Activated T-cell treated with anti-CD3 and anti-CD28 coated beads for 4 hours (primary cell): ENCODE data around the gene SSU72.

Source experiments
- DNase-seq: peaks from one replicate; pipeline ENCODE4 v3.0.0-alpha.2; 2020

Gene SSU72

GRCh38 chr1:1574721-1575537 lies at the start of gene SSU72:
TSS of gene SSU72 (minus strand) at chr1:1574863. CDS start at chr1:1574557, 306 bp downstream.
- DNase-seq = peak; percentile 90

- no peak for DNase-seq
These were observed 49.2 kb upstream of the SSU72 start for GRCh38 chr1:1623631-1624442.

- no peak for DNase-seq
These were observed 48.5 kb upstream of the SSU72 start for GRCh38 chr1:1623181-1623630.

GRCh38 chr1:1622788-1623094 lies 48.1 kb upstream of the SSU72 start:
- DNase-seq = no peak

GRCh38 chr1:1622010-1622787 lies 47.5 kb upstream of the SSU72 start:
- DNase-seq = no peak

GRCh38 chr1:1621173-1622009 lies 46.7 kb upstream of the SSU72 start:
- DNase-seq = no peak

GRCh38 chr1:1620433-1621139 lies 45.9 kb upstream of the SSU72 start:
- DNase-seq = no peak

GRCh38 chr1:1619917-1620361 lies 45.3 kb upstream of the SSU72 start:
- no peak for DNase-seq

- DNase-seq = no peak
These were observed 43.9 kb upstream of the SSU72 start for GRCh38 chr1:1618396-1619068.

- no peak for DNase-seq
These were observed 43.3 kb upstream of the SSU72 start for GRCh38 chr1:1617925-1618324.

- no peak for DNase-seq
These were observed 42.9 kb upstream of the SSU72 start for GRCh38 chr1:1617516-1617915.

GRCh38 chr1:1616838-1617237 lies 42.2 kb upstream of the SSU72 start:
- no peak for DNase-seq

GRCh38 chr1:1616045-1616790 lies 41.6 kb upstream of the SSU72 start:
- DNase-seq = no peak

GRCh38 chr1:1615256-1616044 lies 40.8 kb upstream of the SSU72 start, which contains the start of gene MIB2:
TSS of gene MIB2 (plus strand) at chr1:1615500. CDS start at chr1:1623453, 7,953 bp downstream.
- DNase-seq = peak; percentile 97

- no peak for DNase-seq
These were observed 40.2 kb upstream of the SSU72 start for GRCh38 chr1:1614954-1615255.

GRCh38 chr1:1614204-1614953 lies 39.7 kb upstream of the SSU72 start:
- DNase-seq = peak; percentile 47

- no peak for DNase-seq
These were observed 38.9 kb upstream of the SSU72 start for GRCh38 chr1:1613509-1614082.

GRCh38 chr1:1612104-1612400 lies 37.4 kb upstream of the SSU72 start:
- DNase-seq = no peak

- no peak for DNase-seq
These were observed 36.1 kb upstream of the SSU72 start for GRCh38 chr1:1610796-1611195.
